Spleen (tissue), 3 donors: Measurements from ENCODE around the gene IGLON5.

Source experiments
- POLR2A ChIP-seq, 3 donors: fragments of 450-650 bp; IDR thresholded peaks; one replicate each; pipeline ENCODE4 v1.5.1; 2017; ENCODE audit warnings: antibody characterized with exemption in 3 of 3, mild to moderate bottlenecking in 1 of 3
- POLR2AphosphoS5 ChIP-seq, 3 donors: sonication (generic); formaldehyde crosslinking; IDR thresholded peaks; one replicate each; pipeline ENCODE4 v1.5.1; 2017; ENCODE audit warnings: antibody characterized with exemption in 3 of 3

DNA sequence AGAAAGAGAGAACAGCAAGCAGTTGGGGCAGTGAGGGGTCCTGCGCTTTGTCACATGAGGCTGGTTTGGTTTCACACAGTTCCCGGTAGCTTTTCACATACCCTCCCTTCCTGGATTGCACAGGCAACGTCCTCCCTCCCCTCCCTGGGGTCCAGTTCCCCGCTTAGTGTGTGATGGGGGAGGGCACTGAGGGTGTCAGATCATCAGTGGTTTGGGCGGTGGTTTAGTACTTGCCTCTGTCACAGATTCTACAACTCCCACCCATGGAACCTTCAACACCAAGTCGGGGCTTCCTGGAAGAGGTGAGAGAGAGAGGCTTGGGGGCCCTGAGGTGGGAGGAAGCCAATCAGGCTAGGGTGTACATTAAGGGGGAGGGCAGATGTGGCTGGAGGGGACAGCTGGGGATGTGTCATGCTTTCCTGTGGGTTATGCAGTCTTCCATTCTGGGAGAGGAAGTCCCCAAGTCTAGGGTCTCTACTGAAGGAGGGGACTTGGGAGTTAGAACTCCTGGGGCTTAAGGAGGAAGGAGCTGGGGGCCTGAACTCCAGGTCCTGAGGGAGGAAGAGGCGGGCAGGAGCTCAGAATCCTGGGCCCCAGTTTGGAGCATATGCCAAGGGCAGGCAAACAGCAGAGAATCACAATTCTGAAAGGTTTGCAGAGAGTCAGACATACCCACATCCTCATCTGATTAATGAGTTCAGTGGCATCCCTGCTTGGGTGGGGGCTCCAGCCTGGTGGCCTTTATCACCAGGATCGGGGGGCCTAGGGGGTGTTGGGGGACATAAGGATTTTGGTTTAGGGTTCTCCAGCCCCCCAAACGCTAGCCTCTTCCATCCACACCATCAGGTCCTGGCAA is 61.4 kb downstream of the IGLON5 start, which contains the start of gene NKG7:
- TF ChIP-seq POLR2A (IDR thresholded peaks at IDR 0.05): no peak
- TF ChIP-seq POLR2AphosphoS5 (IDR thresholded peaks at IDR 0.05): peak in 2 of 3 donors; percentile 53 to 73
